GM19239 (cell line): ENCODE results near the gene TIMM22.
"Not testable (repeated sequence)": the region's sequence is repeated elsewhere in the genome, so short reads cannot be mapped to it uniquely, and the experiment has no call there.

Experiments
- DNase-seq: peaks from one replicate; pipeline ENCODE4 v3.0.0; 2011; ENCODE audit warnings: low spot score; ENCODE audit not compliant: insufficient read length
- FAIRE-seq: peaks from 2 replicates; lab custom pipeline; 2011; peaks lifted over from hg19 to GRCh38; lab: Jason Lieb, UNC

Gene TIMM22

GRCh38 chr17:1036171-1036844 lies 39.4 kb downstream of the TIMM22 start:
- no peak for FAIRE-seq
- no peak for DNase-seq

- FAIRE-seq, result no peak
- no peak for DNase-seq
Observed at GRCh38 chr17:1036845-1037237, 39.9 kb downstream of the TIMM22 start.

GRCh38 chr17:1037238-1037879 lies 40.4 kb downstream of the TIMM22 start:
- DNase-seq, result no peak
- no peak for FAIRE-seq

- no peak for FAIRE-seq
- DNase-seq, result no peak
Observed at GRCh38 chr17:1038459-1039122, 41.7 kb downstream of the TIMM22 start.

GRCh38 chr17:1039123-1039507 lies 42.2 kb downstream of the TIMM22 start:
- no peak for DNase-seq
- no peak for FAIRE-seq

- DNase-seq, result no peak
- FAIRE-seq, result no peak
Observed at GRCh38 chr17:1039511-1040215, 42.7 kb downstream of the TIMM22 start.

- DNase-seq (no peak), FAIRE-seq (no peak)
Observed at GRCh38 chr17:1040216-1040600, 43.3 kb downstream of the TIMM22 start.

- no peak for FAIRE-seq
Observed at GRCh38 chr17:1041746-1042145, 44.8 kb downstream of the TIMM22 start.

GRCh38 chr17:1042486-1042885 lies 45.6 kb downstream of the TIMM22 start:
- FAIRE-seq (no peak), DNase-seq (no peak)

More at GRCh38 chr17:1041746-1042145, 44.8 kb downstream of the TIMM22 start:
- DNase-seq, result no peak

- no peak for FAIRE-seq
Observed at GRCh38 chr17:1043601-1044251, 46.8 kb downstream of the TIMM22 start.

GRCh38 chr17:1044387-1045009 lies 47.6 kb downstream of the TIMM22 start:
- FAIRE-seq, DNase-seq: not testable (repeated sequence)

More at GRCh38 chr17:1043601-1044251, 46.8 kb downstream of the TIMM22 start:
- DNase-seq, result no peak

- FAIRE-seq, result no peak
- no peak for DNase-seq
Observed at GRCh38 chr17:1045456-1045855, 48.5 kb downstream of the TIMM22 start.

- DNase-seq (no peak), FAIRE-seq (no peak)
Observed at GRCh38 chr17:1047177-1047878, 50.4 kb downstream of the TIMM22 start.

GRCh38 chr17:1047879-1048470 lies 51.0 kb downstream of the TIMM22 start:
- FAIRE-seq, result no peak
- DNase-seq, result no peak

- not testable (repeated sequence) for FAIRE-seq, DNase-seq
Observed at GRCh38 chr17:1048516-1049115, 51.7 kb downstream of the TIMM22 start.

GRCh38 chr17:1049446-1050225 lies 52.7 kb downstream of the TIMM22 start:
- no peak for DNase-seq
- FAIRE-seq, result no peak

GRCh38 chr17:1050246-1050995 lies 53.5 kb downstream of the TIMM22 start:
- DNase-seq (no peak), FAIRE-seq (no peak)
